Liver (tissue), 9 donors: Measurements from ENCODE around the gene KLF11. TPM values are rescaled to one million over a fixed set of nuclear protein-coding genes. Genes with fewer than 3 reads are reported as not detected.
"Not testable (repeated sequence)": the region's sequence is repeated elsewhere in the genome, so short reads cannot be mapped to it uniquely, and the experiment has no call there.

Experiments
- DNase-seq: peaks from one replicate; pipeline ENCODE4 v3.0.0-alpha.2; 2017; ENCODE audit warnings: low spot score
- H3K27ac ChIP-seq, 2 donors: one replicate each; pipeline ENCODE4 v1.7.0; 2013; ENCODE audit warnings: inconsistent platforms in 2 of 2, low read length in 2 of 2, control low read depth in 1 of 2, low read depth in 1 of 2, mild to moderate bottlenecking in 1 of 2
- H3K27me3 ChIP-seq, 4 donors: one replicate each; pipeline versions ENCODE4 v1.6.1 to v1.7.0; 2013; ENCODE audit warnings: low read length in 3 of 4, inconsistent platforms in 1 of 4, mild to moderate bottlenecking in 1 of 4, moderate library complexity in 1 of 4; ENCODE audit not compliant: control insufficient read depth in 4 of 4, insufficient read depth in 4 of 4
- H3K36me3 ChIP-seq, 4 donors: one replicate each; pipeline versions ENCODE4 v1.6.1 to v1.7.0; 2013; ENCODE audit warnings: low read length in 3 of 4, mild to moderate bottlenecking in 3 of 4, low read depth in 1 of 4, moderate library complexity in 1 of 4; ENCODE audit not compliant: control insufficient read depth in 4 of 4, insufficient read depth in 3 of 4
- H3K4me1 ChIP-seq, 4 donors: one replicate each; pipeline versions ENCODE4 v1.6.1 to v1.7.0; 2013; ENCODE audit warnings: low read length in 3 of 4, mild to moderate bottlenecking in 3 of 4, moderate library complexity in 1 of 4; ENCODE audit not compliant: control insufficient read depth in 4 of 4, insufficient read depth in 4 of 4
- H3K4me3 ChIP-seq, 3 donors: one replicate each; pipeline versions ENCODE4 v1.6.1 to v1.7.0; 2013; ENCODE audit warnings: low read length in 3 of 3, control low read depth in 1 of 3, low read depth in 1 of 3, mild to moderate bottlenecking in 1 of 3
- H3K9ac ChIP-seq, 2 donors: one replicate each; pipeline ENCODE4 v1.7.0; 2013; ENCODE audit warnings: low read length in 2 of 2, mild to moderate bottlenecking in 2 of 2, moderate library complexity in 2 of 2, control low read depth in 1 of 2, low read depth in 1 of 2
- H3K9me3 ChIP-seq, 4 donors: one replicate each; pipeline versions ENCODE4 v1.6.1 to v1.7.0; 2013; ENCODE audit warnings: low read length in 3 of 4; ENCODE audit not compliant: control insufficient read depth in 4 of 4
- ATF3 ChIP-seq: IDR thresholded peaks from 2 replicates; pipeline ENCODE4 v1.6.1; 2016; ENCODE audit warnings: antibody characterized with exemption
- CTCF ChIP-seq: fragments of 150-350 bp; IDR thresholded peaks from 2 replicates; pipeline ENCODE4 v1.5.1; 2017; ENCODE audit warnings: improper control_type of control experiment, low read depth, low read length; ENCODE audit not compliant: missing input control
- EGR1 ChIP-seq, 2 donors: IDR thresholded peaks; 2 replicates each; pipeline ENCODE4 v1.6.1; 2016 to 2018; ENCODE audit warnings: antibody characterized with exemption in 2 of 2, low read depth in 2 of 2
- FOXA1 ChIP-seq: IDR thresholded peaks from 2 replicates; pipeline ENCODE4 v1.6.1; 2016; ENCODE audit warnings: antibody characterized with exemption
- FOXA2 ChIP-seq: IDR thresholded peaks from 2 replicates; pipeline ENCODE4 v1.6.1; 2016; ENCODE audit warnings: antibody characterized with exemption
- HNF4A ChIP-seq, 2 donors: conservative IDR thresholded peaks; 2 replicates each; pipeline ENCODE4 v1.6.1; 2016; ENCODE audit warnings: antibody characterized with exemption in 2 of 2, mild to moderate bottlenecking in 2 of 2
- HNF4G ChIP-seq: IDR thresholded peaks from 2 replicates; pipeline ENCODE4 v1.6.1; 2016; ENCODE audit warnings: antibody characterized with exemption
- JUND ChIP-seq, 2 donors: IDR thresholded peaks; 2 replicates each; pipeline ENCODE4 v1.6.1; 2016; ENCODE audit warnings: antibody characterized with exemption in 2 of 2
- REST ChIP-seq: IDR thresholded peaks from 2 replicates; pipeline ENCODE4 v1.6.1; 2016; ENCODE audit warnings: antibody characterized with exemption, mild to moderate bottlenecking
- RXRA ChIP-seq, 2 donors: IDR thresholded peaks; 2 replicates each; pipeline ENCODE4 v1.6.1; 2017 to 2018; ENCODE audit warnings: antibody characterized with exemption in 2 of 2, mild to moderate bottlenecking in 1 of 2
- SP1 ChIP-seq: IDR thresholded peaks from 2 replicates; pipeline ENCODE4 v1.6.1; 2018; ENCODE audit warnings: antibody characterized with exemption, mild to moderate bottlenecking
- TAF1 ChIP-seq: conservative IDR thresholded peaks from 2 replicates; pipeline ENCODE4 v1.6.1; 2016; ENCODE audit warnings: antibody characterized with exemption, mild to moderate bottlenecking
- YY1 ChIP-seq: IDR thresholded peaks from 2 replicates; pipeline ENCODE4 v1.6.1; 2016; ENCODE audit warnings: antibody characterized with exemption, mild to moderate bottlenecking
- WGBS: extraction: QIAGEN DNeasy Blood & Tissue Kit; methylation state at CpG from one replicate; pipeline ENCODE4 v1.1.7; 2013; 5-methylcytosine and 5-hydroxymethylcytosine counted together
- polyA plus RNA-seq, 2 donors: library from polyadenylated mRNA; stranded (reverse) in 1 of 2; unstranded in 1 of 2; fragments of 200-250 nt in 1 of 2; fragments of >200 nt in 1 of 2; fragmentation: Nextera tagmentation in 1 of 2; extraction: Ambion mirVana in 1 of 2; gene quantifications; one replicate each; pipeline versions ENCODE4 v1.2.1 to v1.2.3, GENCODE V29; 2013 to 2015
- total RNA-seq, 2 donors: library from RNA; depleted of rRNA; stranded (reverse); fragments of >200 nt; gene quantifications; one replicate each; pipeline ENCODE4 v1.2.3, GENCODE V29; 2014
- donor health status: healthy.
- donor health status: healthy.
- donor health status: healthy.
- donor health status: healthy.
- donor health status: healthy.

The KLF11 gene
- total and polyA plus RNA-seq, 4 donors: 10.5 to 43.0 (median 14.5) TPM

GRCh38 chr2:10013651-10014417 is 29.5 kb upstream of the KLF11 start:
- DNase-seq, H3K27ac ChIP-seq, H3K4me3 ChIP-seq, H3K27me3 ChIP-seq, H3K9me3 ChIP-seq, H3K9ac ChIP-seq, H3K36me3 ChIP-seq: not testable (repeated sequence)
- WGBS: 97% methylated on average over 43 of the region's 43 CpGs
- peaks cover 18 to 42% (median 34%) of the 10 kb centered on the region in 4 donors for H3K4me1 ChIP-seq

- WGBS: 95% methylated on average over 42 of the region's 42 CpGs
- TF ChIP-seq HNF4G: no peak
- TF ChIP-seq FOXA2: no peak
- no peak for TF ChIP-seq RXRA (IDR thresholded peaks at IDR 0.05)
- TF ChIP-seq EGR1 (IDR thresholded peaks at IDR 0.05; ENCODE audit: low read depth in 2 of 2): no peak
- no peak for TF ChIP-seq TAF1
- no peak for TF ChIP-seq REST
- TF ChIP-seq CTCF: no peak
- TF ChIP-seq JUND (IDR thresholded peaks at IDR 0.05): no peak
- TF ChIP-seq HNF4A (conservative IDR thresholded peaks at IDR 0.05): no peak
- no peak for TF ChIP-seq YY1
- no peak for TF ChIP-seq SP1
- TF ChIP-seq ATF3: no peak
- TF ChIP-seq FOXA1: no peak
- H3K4me3 ChIP-seq: no peak overlapping the region
- H3K27me3 ChIP-seq: no peaks in the 10 kb centered on the region
- no peaks in the 10 kb centered on the region for H3K36me3 ChIP-seq
- H3K9ac ChIP-seq: no peak overlapping the region
- H3K4me1 ChIP-seq: peaks cover 15 to 41% (median 31%) of the 10 kb centered on the region in 4 donors
- H3K9me3 ChIP-seq: no peaks in the 10 kb centered on the region
- H3K27ac ChIP-seq: no peak overlapping the region
- no peak for DNase-seq
These were observed 28.7 kb upstream of the KLF11 start for GRCh38 chr2:10014418-10015190.

GRCh38 chr2:10015376-10015989 is 27.9 kb upstream of the KLF11 start:
- H3K27ac ChIP-seq: peak overlapping the region in 1 of 2 donors; percentile 64
- H3K27me3 ChIP-seq, H3K4me3 ChIP-seq, DNase-seq, H3K9ac ChIP-seq, H3K36me3 ChIP-seq, H3K9me3 ChIP-seq: not testable (repeated sequence)
- H3K4me1 ChIP-seq: peaks cover 14 to 38% (median 33%) of the 10 kb centered on the region in 4 donors
- 97% methylated on average over 41 of the region's 44 CpGs for WGBS
